ENCODE measurements around the gene CTSW.

The CTSW gene

GRCh38 chr11:65859095-65859811 lies 20.4 kb upstream of the CTSW start:
- Histone ChIP-seq H2AFZ (ENCODE audit: low read length) (no peak overlapping the region), H3K36me3 (ENCODE audit: insufficient read depth, low read length) (peaks cover 64% of the 10 kb centered on the region), H3F3A (ENCODE audit: insufficient read depth, low read length) (0 out of 2 replicates have a peak, but pooled peaks cover 5% of the 10 kb centered on the region), H3K9me2 (ENCODE audit: low read depth, low read length) (no peaks in the 10 kb centered on the region), H3K4me2 (ENCODE audit: low read length) (peak overlapping the region; percentile 88), H3K27ac (ENCODE audit: low read depth, low read length, poor library complexity, severe bottlenecking) (peak overlapping the region; percentile 94), H3K9ac (ENCODE audit: low read length) (peak overlapping the region; percentile 87), H3K27me3 (ENCODE audit: insufficient read depth, low read length) (no peaks in the 10 kb centered on the region), H3K4me1 (ENCODE audit: insufficient read depth, low read length, severe bottlenecking) (peaks cover 32% of the 10 kb centered on the region), H3K9me3 (ENCODE audit: low read length) (no peaks in the 10 kb centered on the region), H4K20me1 (ENCODE audit: insufficient read depth, low read length) (peaks cover 5% of the 10 kb centered on the region; the same call in 1 of the 2 replicates), H3K4me3 (ENCODE audit: low read depth, low read length, poor library complexity, severe bottlenecking) (peak overlapping the region; percentile 99), H3K79me2 (ENCODE audit: insufficient read depth, low read length) (peaks cover 23% of the 10 kb centered on the region)
- TF ChIP-seq EZH2 (IDR thresholded peaks at IDR 0.05; ENCODE audit: borderline replicate concordance, low read length), result no peak
- TF ChIP-seq CTCF (IDR thresholded peaks at IDR 0.05; ENCODE audit: low read length), result no peak

DNA sequence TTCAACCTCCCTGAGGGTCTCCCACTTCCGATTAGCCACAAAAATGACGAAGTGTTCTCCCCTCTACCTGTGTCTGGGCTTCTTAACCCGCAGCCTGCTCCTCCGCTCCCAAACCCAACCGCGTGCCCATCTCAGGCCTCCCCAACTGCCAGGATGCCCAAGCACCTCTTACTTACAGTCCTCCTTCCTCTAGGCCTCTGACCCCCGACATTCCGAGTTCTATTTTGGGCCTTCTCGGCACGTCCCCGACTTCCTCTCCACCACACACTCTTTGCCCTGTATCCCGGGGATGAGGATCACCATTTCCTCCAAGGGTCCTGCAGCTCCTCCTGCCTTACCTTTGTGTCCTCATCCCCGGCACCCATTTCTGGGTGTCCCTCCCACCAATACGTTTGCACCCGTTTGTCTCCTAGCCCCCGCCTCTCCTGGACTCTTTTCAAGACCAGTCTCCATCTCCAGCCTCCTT lies 19.8 kb upstream of the CTSW start:
- no peaks in the 10 kb centered on the region for H3K9me3 ChIP-seq (ENCODE audit: low read length)
- peaks cover 23% of the 10 kb centered on the region for H3K79me2 ChIP-seq (ENCODE audit: insufficient read depth, low read length)
- peaks cover 32% of the 10 kb centered on the region for H3K4me1 ChIP-seq (ENCODE audit: insufficient read depth, low read length, severe bottlenecking)
- peak overlapping the region; percentile 99 for H3K4me3 ChIP-seq (ENCODE audit: low read depth, low read length, poor library complexity, severe bottlenecking)
- H4K20me1 ChIP-seq (ENCODE audit: insufficient read depth, low read length), result peaks cover 5% of the 10 kb centered on the region; the same call in 1 of the 2 replicates
- peak overlapping the region; percentile 82 for H3K4me2 ChIP-seq (ENCODE audit: low read length)
- H3K27me3 ChIP-seq (ENCODE audit: insufficient read depth, low read length), result no peaks in the 10 kb centered on the region
- peak overlapping the region; percentile 94 for H3K27ac ChIP-seq (ENCODE audit: low read depth, low read length, poor library complexity, severe bottlenecking)
- peaks cover 64% of the 10 kb centered on the region for H3K36me3 ChIP-seq (ENCODE audit: insufficient read depth, low read length)
- TF ChIP-seq EZH2 (IDR thresholded peaks at IDR 0.05; ENCODE audit: borderline replicate concordance, low read length), result no peak
- no peak for TF ChIP-seq CTCF (IDR thresholded peaks at IDR 0.05; ENCODE audit: low read length)
- no peaks in the 10 kb centered on the region for H3K9me2 ChIP-seq (ENCODE audit: low read depth, low read length)
- 0 out of 2 replicates have a peak, but pooled peaks cover 5% of the 10 kb centered on the region for H3F3A ChIP-seq (ENCODE audit: insufficient read depth, low read length)
- no peak overlapping the region for H2AFZ ChIP-seq (ENCODE audit: low read length)
- peak overlapping the region; percentile 87 for H3K9ac ChIP-seq (ENCODE audit: low read length)

DNA sequence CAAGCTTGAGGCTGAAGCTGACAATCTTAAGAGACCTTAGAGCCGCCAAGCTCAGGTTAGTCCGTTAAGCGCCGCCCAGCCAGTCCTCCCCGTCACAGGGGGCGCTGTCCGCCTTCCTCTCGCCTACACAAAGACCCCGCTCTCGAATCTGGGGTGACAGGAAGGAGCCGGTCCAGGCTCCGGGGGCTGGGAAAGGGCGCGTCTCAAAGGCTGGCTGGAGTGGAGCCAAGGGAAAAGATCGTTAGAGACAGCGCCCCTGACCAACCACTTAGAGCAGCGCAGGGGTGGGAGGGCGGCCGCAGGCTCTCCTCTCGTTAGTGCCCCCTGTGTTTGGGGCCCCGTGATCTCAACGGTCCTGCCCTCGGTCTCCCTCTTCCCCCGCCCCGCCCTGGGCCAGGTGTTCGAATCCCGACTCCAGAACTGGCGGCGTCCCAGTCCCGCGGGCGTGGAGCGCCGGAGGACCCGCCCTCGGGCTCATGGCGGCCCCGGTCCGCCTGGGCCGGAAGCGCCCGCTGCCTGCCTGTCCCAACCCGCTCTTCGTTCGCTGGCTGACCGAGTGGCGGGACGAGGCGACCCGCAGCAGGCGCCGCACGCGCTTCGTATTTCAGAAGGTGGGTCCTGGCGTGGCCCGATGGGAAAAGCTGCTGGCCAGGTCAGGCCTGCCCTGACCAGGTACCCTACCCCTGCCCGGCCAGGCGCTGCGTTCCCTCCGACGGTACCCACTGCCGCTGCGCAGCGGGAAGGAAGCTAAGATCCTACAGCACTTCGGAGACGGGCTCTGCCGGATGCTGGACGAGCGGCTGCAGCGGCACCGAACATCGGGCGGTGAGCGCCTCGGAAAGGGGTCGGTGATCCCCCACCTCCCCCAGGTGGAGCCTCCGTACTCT lies 19.1 kb upstream of the CTSW start, which contains the start of gene MUS81:
MUS81 (plus strand) TSS at position 156 of the 887 bp plus-strand sequence; CDS start at position 477, 321 bp downstream.
- peak within 1 kb of the TSS; percentile 88 for H3K4me2 ChIP-seq (ENCODE audit: low read length)
- H3K27ac ChIP-seq (ENCODE audit: low read depth, low read length, poor library complexity, severe bottlenecking), result peak within 1 kb of the TSS; percentile 94
- H2AFZ ChIP-seq (ENCODE audit: low read length), result no peak within 1 kb of the TSS

More for the DNA sequence above, 19.1 kb upstream of the CTSW start, which contains the start of gene MUS81:
- peak within 1 kb of the TSS; percentile 87 for H3K9ac ChIP-seq (ENCODE audit: low read length)
- H3K79me2 ChIP-seq (ENCODE audit: insufficient read depth, low read length), result peaks cover 23% of the 10 kb centered on the region
- peaks cover 5% of the 10 kb centered on the region; the same call in 1 of the 2 replicates for H4K20me1 ChIP-seq (ENCODE audit: insufficient read depth, low read length)
- no peaks in the 10 kb centered on the region for H3K9me2 ChIP-seq (ENCODE audit: low read depth, low read length)
- H3K36me3 ChIP-seq (ENCODE audit: insufficient read depth, low read length), result peaks cover 64% of the 10 kb centered on the region
- peak; percentile 93 for TF ChIP-seq CTCF (IDR thresholded peaks at IDR 0.05; ENCODE audit: low read length)
- TF ChIP-seq EZH2 (IDR thresholded peaks at IDR 0.05; ENCODE audit: borderline replicate concordance, low read length), result no peak
- peak within 1 kb of the TSS; percentile 99 for H3K4me3 ChIP-seq (ENCODE audit: low read depth, low read length, poor library complexity, severe bottlenecking)
- no peaks in the 10 kb centered on the region for H3K9me3 ChIP-seq (ENCODE audit: low read length)
- H3K4me1 ChIP-seq (ENCODE audit: insufficient read depth, low read length, severe bottlenecking), result peaks cover 32% of the 10 kb centered on the region
- 0 out of 2 replicates have a peak, but pooled peaks cover 5% of the 10 kb centered on the region for H3F3A ChIP-seq (ENCODE audit: insufficient read depth, low read length)
- no peaks in the 10 kb centered on the region for H3K27me3 ChIP-seq (ENCODE audit: insufficient read depth, low read length)

Data from OCI-LY1 (cell line).